CD4-positive, alpha-beta T cell treated with Interleukin-15 for 1 hour (primary cell): ENCODE data around the gene INPP4A.
"Not testable (repeated sequence)": the region's sequence is repeated elsewhere in the genome, so short reads cannot be mapped to it uniquely, and the experiment has no call there.

Experiments used
- DNase-seq: peaks from one replicate; pipeline ENCODE4 v3.0.0-alpha.2; 2020

Gene INPP4A

GRCh38 chr2:98444436-98445176 lies at the start of gene INPP4A:
INPP4A (plus strand) TSS chr2:98444858; CDS start chr2:98520049, 75,191 bp downstream.
- DNase-seq = peak; percentile 85

GRCh38 chr2:98395977-98396376 lies 48.7 kb upstream of the INPP4A start:
- DNase-seq = no peak

DNA sequence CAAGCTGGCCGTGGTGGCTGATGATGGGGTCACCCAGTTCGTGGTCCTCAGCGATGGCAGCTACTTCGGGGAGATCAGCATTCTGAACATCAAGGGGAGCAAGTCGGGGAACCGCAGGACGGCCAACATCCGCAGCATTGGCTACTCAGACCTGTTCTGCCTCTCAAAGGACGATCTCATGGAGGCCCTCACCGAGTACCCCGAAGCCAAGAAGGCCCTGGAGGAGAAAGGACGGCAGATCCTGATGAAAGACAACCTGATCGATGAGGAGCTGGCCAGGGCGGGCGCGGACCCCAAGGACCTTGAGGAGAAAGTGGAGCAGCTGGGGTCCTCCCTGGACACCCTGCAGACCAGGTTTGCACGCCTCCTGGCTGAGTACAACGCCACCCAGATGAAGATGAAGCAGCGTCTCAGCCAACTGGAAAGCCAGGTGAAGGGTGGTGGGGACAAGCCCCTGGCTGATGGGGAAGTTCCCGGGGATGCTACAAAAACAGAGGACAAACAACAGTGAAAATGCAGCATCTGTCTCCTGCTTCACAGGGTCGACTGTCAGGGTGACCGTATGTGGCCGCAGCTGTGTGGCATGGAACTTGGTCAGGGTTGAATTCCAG lies 47.8 kb upstream of the INPP4A start:
- DNase-seq = no peak

- DNase-seq = no peak
Measured at GRCh38 chr2:98399140-98399539, 45.5 kb upstream of the INPP4A start.

DNA sequence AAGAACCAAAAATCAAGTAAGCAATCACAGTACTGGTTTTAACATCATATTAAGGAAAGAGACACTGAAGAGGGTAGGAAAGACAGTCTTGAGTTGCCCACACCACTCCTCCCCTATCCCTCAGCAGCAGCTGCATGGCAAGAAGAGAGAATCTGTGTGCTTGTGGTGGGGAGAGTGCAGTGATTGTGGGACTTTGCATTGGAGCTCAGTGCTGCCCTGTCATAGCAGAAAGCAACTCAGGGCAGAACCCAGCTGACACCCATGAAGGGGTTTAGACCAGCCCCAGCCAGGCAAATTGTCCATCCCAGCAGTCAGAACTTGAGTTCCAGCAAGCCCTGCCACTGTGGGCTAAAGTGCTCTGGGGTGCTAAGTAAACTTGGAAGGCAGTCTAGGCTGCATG lies 40.8 kb upstream of the INPP4A start:
- DNase-seq = no peak

GRCh38 chr2:98404556-98405250 lies 40.0 kb upstream of the INPP4A start:
- no peak for DNase-seq

GRCh38 chr2:98405301-98405700 lies 39.4 kb upstream of the INPP4A start:
- no peak for DNase-seq

DNA sequence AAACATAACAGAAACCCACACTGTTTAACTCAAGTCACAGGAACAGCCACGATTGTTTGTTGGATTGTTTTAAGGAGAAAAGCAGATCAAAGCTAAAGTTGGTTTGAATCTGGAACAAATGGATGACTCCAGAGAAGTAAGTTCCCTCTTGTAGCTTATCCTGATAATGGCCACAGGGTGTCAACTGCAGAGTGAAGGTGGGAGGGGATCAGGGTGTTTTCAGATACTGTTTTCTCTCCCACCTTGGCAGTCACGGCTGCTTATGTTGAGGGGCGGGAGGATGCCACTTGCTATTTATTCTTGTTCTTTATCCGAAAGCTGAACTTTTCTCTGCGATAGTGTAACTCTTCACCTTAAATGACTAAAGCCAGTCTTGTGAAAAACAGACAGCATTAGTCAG lies 36.5 kb upstream of the INPP4A start:
- DNase-seq = no peak

DNA sequence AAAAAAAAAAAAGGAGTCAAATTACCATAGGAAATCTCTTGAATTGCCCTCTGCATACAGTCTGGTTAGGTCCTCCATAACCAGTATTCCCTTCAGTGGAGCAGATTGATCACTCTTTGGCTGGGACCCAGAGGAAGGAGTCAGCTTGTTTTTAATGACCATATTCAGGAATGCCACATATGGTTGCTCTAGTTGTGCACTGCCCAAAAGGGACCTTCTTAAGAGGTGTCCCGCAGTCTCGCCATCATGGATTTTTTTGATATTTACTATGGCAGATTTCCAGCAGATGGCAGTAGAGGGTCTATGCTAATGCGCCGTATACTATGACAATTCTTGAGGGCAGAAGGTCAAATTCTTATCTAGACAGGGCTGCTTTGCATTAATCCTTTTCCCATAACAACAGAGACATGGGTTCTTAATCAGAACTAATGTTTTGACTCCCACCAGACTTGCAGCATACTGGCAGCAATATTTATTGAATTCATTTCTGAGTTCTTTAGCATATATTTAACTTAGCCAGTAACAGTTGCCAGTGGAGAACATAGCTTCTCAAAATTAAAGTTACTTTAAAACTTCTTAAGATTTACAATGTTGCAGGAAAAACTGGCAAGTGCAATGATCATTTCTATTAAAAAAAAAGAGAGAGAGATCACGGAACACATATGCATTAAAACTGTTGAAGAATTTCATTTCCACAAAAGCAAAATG lies 31.8 kb upstream of the INPP4A start:
- DNase-seq = peak; percentile 51

GRCh38 chr2:98414246-98414645 lies 30.4 kb upstream of the INPP4A start:
- DNase-seq = not testable (repeated sequence)

DNA sequence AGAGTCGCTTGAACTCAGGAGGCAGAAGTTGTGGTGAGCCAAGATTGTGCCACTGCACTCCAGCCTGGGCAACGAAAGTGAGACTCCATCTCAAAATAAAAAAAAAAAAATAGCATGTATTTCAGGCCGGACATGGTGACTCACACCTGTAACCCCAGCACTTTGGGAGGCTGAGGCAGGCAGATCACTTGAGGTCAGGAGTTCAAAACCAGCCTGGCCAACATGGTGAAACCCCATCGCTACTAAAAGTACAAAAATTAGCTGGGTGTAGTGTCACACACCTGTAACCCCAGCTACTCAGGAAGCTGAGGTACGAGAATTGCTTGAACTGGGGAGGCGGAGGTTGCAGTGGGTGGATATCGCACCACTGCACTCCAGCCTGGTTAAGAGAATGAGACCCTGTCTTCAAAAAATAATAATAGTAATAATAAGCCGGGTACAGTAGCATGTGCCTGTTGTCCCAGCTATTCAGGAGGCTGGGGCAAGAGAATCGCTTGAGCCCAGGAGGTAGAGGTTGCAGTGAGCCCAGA lies 28.9 kb upstream of the INPP4A start:
- not testable (repeated sequence) for DNase-seq

DNA sequence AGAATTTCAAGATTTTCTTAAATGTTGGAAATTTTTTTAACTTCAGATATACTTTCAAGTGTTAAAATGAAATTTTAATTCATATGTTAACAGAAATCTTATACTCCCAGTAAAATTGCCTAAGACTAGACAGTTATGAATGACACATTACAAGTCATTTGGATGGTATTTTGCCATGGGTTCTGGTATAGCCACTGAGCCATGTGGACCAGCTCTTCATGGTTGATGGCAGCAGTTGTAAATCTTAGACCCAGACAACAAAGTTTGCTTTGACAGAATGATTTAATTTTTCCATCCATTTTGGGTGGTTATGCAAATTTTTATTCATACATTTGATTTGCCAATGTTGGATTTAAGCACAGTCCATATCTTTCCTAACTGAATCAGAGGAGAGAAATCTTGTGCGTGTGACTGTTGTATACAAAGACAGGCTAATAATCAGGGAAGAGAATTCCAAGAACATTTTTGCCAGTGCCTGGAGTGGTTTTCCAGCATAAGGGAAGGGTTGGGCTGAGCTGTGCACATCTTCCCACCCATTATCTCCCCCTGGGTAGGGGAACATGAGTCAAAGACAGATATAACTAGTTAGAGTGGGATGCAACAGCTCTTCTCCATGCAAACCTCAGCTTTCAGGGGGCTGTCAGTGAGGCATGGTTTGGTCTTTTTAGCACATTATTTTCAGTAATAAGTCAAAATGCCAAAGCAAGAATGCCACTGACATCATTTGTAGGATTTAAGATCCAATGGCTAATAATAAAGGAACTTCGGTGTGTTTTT lies 28.1 kb upstream of the INPP4A start:
- no peak for DNase-seq

- no peak for DNase-seq
Measured at GRCh38 chr2:98419544-98419943, 25.1 kb upstream of the INPP4A start.

GRCh38 chr2:98419977-98420725 lies 24.5 kb upstream of the INPP4A start:
- no peak for DNase-seq

DNA sequence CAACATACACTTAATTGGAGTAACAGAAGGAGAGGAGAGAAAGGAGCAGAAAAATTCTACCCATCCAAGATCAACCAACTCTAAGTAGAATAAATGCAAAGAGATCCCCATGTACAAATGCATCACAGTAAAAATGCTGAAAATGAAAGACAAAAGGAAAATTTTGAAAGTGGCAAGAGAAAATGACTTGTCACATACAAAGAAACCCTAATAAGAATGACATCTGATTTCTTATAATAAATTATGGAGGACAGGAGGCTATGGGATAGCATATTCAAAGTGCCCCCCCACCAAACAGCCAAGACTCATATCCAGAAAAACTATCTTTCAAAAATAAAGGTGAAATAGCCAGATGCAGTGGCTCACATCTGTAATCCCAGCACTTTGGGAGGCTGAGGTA lies 22.2 kb upstream of the INPP4A start:
- DNase-seq = no peak

DNA sequence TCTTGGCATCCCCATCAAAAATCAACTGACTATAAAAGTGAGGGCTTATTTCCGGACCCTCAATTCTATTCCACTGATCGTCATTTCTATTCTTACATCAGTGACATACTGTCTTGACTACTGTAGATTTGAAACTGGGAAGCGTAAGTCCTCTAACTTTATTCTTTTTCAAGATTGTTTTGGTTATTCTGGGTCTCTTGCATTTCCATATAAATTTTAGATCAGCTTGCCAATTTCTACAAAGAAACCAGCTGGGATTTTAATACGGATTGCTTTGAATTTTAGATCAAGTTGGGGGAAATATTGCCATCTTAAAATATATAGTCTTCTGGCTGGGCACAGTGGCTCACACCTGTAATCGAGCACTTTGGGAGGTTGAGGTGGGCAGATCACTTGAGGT lies 17.9 kb upstream of the INPP4A start:
- DNase-seq = no peak

DNA sequence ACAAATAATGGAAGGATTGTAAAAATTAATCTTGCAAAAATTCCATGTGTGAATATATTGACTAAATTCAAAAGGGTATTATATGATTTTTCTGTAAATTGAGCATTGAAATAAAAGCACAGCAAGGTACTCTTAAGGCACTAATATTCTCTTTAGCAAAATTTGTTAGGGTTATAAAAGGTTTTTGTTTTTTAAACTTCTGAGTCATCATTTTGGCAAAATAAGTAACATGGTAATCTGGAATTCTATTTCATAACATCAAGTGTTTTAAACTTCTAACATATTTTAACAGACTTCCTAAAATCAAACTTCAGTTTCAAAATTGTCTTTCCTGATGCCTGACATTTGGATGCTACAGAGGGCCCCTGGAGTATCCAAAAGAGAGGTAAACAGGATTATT lies 12.5 kb upstream of the INPP4A start:
- DNase-seq = no peak

DNA sequence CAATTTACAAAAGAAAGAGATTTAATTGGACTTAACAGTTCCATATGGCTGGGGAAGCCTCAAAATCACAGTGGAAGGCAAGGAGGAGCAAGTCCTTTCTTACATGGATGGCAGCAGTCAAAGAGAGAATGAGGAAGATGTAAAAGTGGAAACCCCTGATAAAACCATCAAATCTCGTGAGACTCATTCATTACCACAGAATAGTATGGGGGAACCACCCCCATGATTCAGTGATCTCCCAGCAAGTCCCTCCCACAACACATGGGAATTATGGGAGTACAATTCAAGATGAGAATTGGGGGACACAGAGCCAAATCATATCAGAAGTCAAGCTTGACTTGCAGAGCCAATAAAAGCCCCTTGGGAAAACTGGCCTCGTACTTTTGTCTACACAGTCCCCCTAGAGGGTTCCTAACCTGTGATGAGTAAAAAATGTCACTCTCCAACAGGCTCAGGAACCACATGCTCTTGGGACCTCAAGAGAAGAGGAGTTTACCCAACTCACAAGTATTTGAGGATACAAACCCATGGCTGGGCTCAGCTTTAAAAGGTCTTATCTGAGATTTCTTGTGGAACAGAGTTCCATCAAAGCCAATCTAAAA lies 11.2 kb upstream of the INPP4A start:
- no peak for DNase-seq

GRCh38 chr2:98434492-98434891 lies 10.2 kb upstream of the INPP4A start:
- DNase-seq = no peak

GRCh38 chr2:98435670-98436069 lies 9.0 kb upstream of the INPP4A start:
- not testable (repeated sequence) for DNase-seq

DNA sequence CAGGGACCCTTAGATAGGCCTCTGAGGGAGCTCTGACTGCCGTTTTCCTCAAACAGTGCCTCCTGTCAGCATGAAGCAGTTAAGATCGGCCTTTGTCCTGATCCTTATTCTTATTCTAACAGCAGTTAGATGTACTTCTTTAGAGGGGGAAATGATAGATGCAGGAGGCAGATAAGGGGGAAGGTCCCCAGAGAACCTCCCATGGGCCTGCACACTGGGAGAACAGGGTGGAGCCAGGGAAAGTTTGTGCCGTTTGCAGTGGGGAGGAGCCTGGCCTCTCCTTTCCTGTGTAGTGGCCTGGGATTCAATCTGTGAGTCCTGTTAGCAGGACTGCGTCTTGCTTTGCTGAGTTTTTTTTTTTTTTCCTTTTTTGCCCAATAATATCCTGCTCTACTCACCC lies 7.9 kb upstream of the INPP4A start:
- DNase-seq = no peak
